Activated naive CD4-positive, alpha-beta T cell treated with anti-CD3 and anti-CD28 coated beads for 36 hours (primary cell): Measurements from ENCODE around the gene RBMS1. TPM values are rescaled to one million over a fixed set of nuclear protein-coding genes. Genes with fewer than 3 reads are reported as not detected.
A peak's percentile ranks its signal among the peaks of the same experiment; 100 is the strongest.

Experiments used
- CTCF ChIA-PET: fragments of 350-600 bp; sonication (Branson Sonifier 250); formaldehyde crosslinking; loops from one replicate; lab custom pipeline; 2021; ENCODE audit warnings: antibody characterized with exemption; lab: Charles Lee
- DNase-seq: peaks from one replicate; pipeline ENCODE4 v3.0.0-alpha.2; 2020
- H3K27ac Mint-ChIP-seq: one replicate; pipeline ENCODE4 v1.8.0; 2021; ENCODE audit warnings: mild to moderate bottlenecking, mixed read lengths
- H3K27me3 Mint-ChIP-seq: one replicate; pipeline ENCODE4 v1.8.0; 2021; ENCODE audit warnings: low read depth, mixed read lengths
- H3K36me3 Mint-ChIP-seq: one replicate; pipeline ENCODE4 v1.8.0; 2021; ENCODE audit warnings: low read depth, mixed read lengths
- H3K4me1 Mint-ChIP-seq: one replicate; pipeline ENCODE4 v1.8.0; 2021; ENCODE audit warnings: low read depth, mixed read lengths
- H3K4me3 Mint-ChIP-seq: one replicate; pipeline ENCODE4 v1.8.0; 2021; ENCODE audit warnings: mild to moderate bottlenecking, moderate library complexity, mixed read lengths
- H3K9me3 Mint-ChIP-seq: one replicate; pipeline ENCODE4 v1.8.0; 2021; ENCODE audit warnings: mixed read lengths
- intact Hi-C: fragments of 100-400 bp; cut with micrococcal nuclease; formaldehyde crosslinking; loops from one replicate; pipeline ENCODE4 v1.15.1; 2023
- total RNA-seq, 2 experiments: library from RNA; stranded (reverse); gene quantifications; one replicate each; pipeline ENCODE4 v1.2.3, GENCODE V29; 2021

Gene RBMS1
- total RNA-seq, 2 experiments from 2014 or later: 27.8 to 29.1 TPM

DNA sequence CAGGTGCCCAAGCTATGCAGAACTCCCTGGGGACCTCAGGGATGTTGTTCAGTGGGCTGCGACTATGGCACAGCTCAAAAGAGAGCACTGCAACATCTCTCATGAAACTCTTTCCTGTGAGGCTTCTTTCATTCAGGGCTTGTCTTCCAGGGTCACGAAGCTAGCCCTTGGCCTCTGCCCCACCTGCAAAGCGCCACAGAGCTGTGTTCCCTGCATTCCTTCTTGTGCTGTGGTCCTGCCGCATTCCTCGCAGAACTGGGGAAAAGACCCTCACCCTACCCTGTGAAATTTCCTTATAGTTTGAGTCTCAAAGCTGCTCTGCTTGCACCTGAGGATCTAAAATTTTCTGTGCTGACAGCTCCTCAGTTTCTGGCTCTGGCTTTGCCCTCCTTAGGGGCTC, 267.2 kb downstream of the RBMS1 start:
- Mint-ChIP-seq H3K27me3 (peaks cover 17% of the 10 kb centered on the region), H3K27ac (no peak overlapping the region), H3K9me3 (no peaks in the 10 kb centered on the region), H3K36me3 (no peaks in the 10 kb centered on the region), H3K4me1 (peaks cover 35% of the 10 kb centered on the region), H3K4me3 (no peak overlapping the region)
- intact Hi-C loops: loop anchor here (10.0 kb wide), 1 partner anchor 512 kb away; the partner anchor contains the start of gene MARCHF7
- DNase-seq: no peak
- CTCF ChIA-PET: interaction anchor here (1.5 to 1.7 kb wide), 2 partner anchors 16 to 26 kb away, joined by 4 to 10 read pairs; no protein-coding TSS in a partner anchor

DNA sequence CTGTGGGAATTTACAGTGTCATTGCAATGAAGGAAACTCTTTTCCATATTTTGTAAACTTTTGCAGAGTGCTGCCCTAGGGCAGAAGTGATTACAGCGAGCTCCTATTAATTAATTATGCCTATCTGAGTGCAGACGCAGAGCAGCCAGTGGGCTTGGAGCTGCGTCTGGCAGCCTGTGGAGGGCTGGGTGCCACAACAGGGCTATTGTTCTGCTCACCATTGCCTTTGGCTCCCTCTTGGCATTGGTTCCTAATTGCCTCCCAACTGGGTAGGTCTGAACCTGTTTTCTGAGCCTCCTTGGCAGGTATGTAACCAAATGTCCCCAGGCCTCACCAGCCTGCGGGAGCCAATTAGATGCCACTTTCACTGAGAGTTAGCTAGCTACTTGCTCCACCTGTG, 267.9 kb downstream of the RBMS1 start:
- H3K36me3 Mint-ChIP-seq: no peaks in the 10 kb centered on the region
- no peak for DNase-seq
- CTCF ChIA-PET: interaction anchor here (1.0 to 1.7 kb wide), 3 partner anchors 15 to 116 kb away, joined by 3 to 10 read pairs (median 4); no protein-coding TSS in a partner anchor
- no peak overlapping the region for H3K4me3 Mint-ChIP-seq
- no peaks in the 10 kb centered on the region for H3K9me3 Mint-ChIP-seq
- H3K27me3 Mint-ChIP-seq: peaks cover 17% of the 10 kb centered on the region
- H3K27ac Mint-ChIP-seq: no peak overlapping the region
- H3K4me1 Mint-ChIP-seq: peaks cover 42% of the 10 kb centered on the region
- intact Hi-C loops: loop anchor here (2.0 to 10.0 kb wide), 4 partner anchors 201 to 511 kb away; partner anchors contain the start of genes LY75 and MARCHF7

DNA sequence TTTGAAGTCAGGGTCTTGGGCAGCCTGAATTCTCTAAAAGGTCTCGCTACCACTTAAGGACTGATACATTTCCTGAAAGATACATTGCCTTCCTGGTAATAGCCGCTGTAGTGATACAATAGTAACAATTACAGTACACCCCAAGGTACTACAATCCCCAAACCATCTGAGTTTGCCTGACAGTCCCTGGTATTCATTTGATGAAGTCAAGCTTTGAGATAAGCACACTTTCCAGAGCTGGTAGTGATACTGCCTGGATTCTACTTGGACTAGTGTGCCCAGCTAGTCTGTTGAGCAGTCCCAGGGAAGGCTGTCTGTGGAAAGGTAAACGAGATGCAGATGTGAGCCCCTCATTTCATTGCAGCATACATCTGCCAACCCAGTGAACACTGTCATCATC, 269.1 kb downstream of the RBMS1 start:
- Mint-ChIP-seq H3K27ac (no peak overlapping the region), H3K36me3 (no peaks in the 10 kb centered on the region), H3K4me3 (no peak overlapping the region), H3K9me3 (no peaks in the 10 kb centered on the region), H3K4me1 (peaks cover 52% of the 10 kb centered on the region), H3K27me3 (peaks cover 17% of the 10 kb centered on the region)
- no peak for DNase-seq
- intact Hi-C loops: loop anchor here (1.0 to 10.0 kb wide), 16 partner anchors 15 to 942 kb away; partner anchors contain the start of genes LY75, MARCHF7 and WDSUB1
- CTCF ChIA-PET: interaction anchor here (0.7 to 1.2 kb wide), 3 partner anchors 36 to 100 kb away, joined by 3 to 4 read pairs (median 3); no protein-coding TSS in a partner anchor

DNA sequence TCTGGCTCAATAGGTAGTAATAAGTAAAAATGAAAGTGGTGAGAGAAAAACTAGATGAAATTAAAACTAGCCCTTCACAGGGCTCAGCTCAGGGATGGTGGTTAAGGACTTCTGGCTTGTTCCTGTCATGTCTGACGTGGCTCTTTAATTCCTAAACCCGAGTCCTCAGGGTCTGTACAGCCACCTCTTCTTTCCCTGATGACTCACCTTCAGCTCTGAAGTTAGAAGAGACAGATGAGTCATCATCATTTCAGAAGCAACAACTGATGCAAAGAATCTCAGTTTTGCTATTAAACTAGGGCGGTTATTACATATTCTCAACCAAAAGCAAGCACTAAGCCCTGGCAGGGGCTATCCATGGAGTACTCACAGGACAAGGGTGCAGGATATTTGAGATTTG, 269.5 kb downstream of the RBMS1 start:
- CTCF ChIA-PET: interaction anchor here (0.7 to 1.2 kb wide), 3 partner anchors 36 to 100 kb away, joined by 3 to 4 read pairs (median 3); no protein-coding TSS in a partner anchor
- Mint-ChIP-seq H3K4me3 (no peak overlapping the region), H3K36me3 (no peaks in the 10 kb centered on the region), H3K27me3 (peaks cover 17% of the 10 kb centered on the region), H3K27ac (peak overlapping the region; percentile 50), H3K9me3 (no peaks in the 10 kb centered on the region), H3K4me1 (peaks cover 52% of the 10 kb centered on the region)
- intact Hi-C loops: loop anchor here (1.0 to 10.0 kb wide), 16 partner anchors 15 to 942 kb away; partner anchors contain the start of genes LY75, MARCHF7 and WDSUB1
- peak; percentile 58 for DNase-seq

DNA sequence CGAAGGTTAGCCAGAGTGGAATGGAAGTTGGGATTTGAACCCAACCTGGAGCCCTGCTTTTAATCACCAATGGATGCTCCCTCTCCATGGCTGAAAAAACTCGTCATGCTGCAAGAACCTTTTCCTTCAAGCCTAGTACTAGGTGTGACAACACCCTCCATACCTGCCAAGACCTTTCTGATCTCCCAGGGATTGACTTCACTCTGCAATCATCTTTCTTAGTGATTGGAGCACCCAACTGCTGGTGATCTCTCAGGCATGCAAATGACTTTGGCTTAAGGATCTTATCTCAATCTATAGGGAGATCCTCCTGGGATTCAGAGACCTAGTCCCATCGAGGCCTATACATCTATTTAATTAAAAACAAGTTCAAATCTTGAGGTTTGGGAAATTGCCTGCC, 270.0 kb downstream of the RBMS1 start:
- peaks cover 17% of the 10 kb centered on the region for H3K27me3 Mint-ChIP-seq
- CTCF ChIA-PET: interaction anchor here (1.0 to 1.2 kb wide), 2 partner anchors 37 to 101 kb away, joined by 3 to 4 read pairs; no protein-coding TSS in a partner anchor
- intact Hi-C loops: loop anchor here (5.0 to 10.0 kb wide), 2 partner anchors 509 to 936 kb away; partner anchors contain the start of genes MARCHF7 and WDSUB1
- peaks cover 52% of the 10 kb centered on the region for H3K4me1 Mint-ChIP-seq
- no peak for DNase-seq
- H3K36me3 Mint-ChIP-seq: no peaks in the 10 kb centered on the region
- H3K9me3 Mint-ChIP-seq: no peaks in the 10 kb centered on the region
- H3K4me3 Mint-ChIP-seq: no peak overlapping the region
- peak overlapping the region; percentile 50 for H3K27ac Mint-ChIP-seq

DNA sequence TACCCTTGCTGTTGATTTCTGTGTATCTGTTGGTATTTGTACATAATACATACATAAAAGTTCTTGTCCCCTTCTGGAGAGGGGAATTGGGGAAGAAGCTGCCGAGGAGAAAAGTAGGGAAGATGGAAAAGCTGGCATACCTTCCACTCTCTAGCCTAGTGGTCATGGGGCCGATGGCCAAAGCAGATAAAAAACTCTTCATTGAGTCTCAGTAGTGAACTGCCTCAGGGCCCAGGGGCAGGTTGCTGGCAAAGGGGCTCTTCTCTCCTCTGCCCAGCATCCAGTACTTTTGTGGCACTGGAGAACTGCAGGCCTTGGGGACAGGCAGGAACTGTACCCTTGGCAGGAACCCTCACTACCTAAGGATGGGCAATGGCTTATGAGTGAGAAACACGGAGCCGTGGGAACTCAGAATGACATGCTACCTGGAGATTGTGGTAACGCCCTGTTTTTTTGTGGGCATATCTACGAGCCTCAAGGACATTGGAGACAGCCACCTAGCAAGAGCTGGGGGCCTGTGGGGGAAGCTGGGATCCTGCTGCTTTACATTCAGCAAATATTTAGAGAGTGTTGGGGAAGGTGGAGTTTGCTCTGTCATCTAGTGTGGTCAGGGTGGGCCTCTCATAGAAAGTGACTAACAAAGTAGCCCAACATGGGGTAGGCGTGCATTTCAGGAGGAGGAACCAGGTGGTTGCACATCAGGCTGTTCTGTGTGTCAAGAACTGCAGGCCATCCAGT, 270.9 kb downstream of the RBMS1 start:
- DNase-seq: no peak
- Mint-ChIP-seq H3K36me3 (no peaks in the 10 kb centered on the region), H3K27me3 (peaks cover 15% of the 10 kb centered on the region), H3K4me1 (peaks cover 52% of the 10 kb centered on the region), H3K4me3 (no peak overlapping the region), H3K27ac (no peak overlapping the region), H3K9me3 (no peaks in the 10 kb centered on the region)
- intact Hi-C loops: loop anchor here (5.0 to 10.0 kb wide), 2 partner anchors 508 to 935 kb away; partner anchors contain the start of genes MARCHF7 and WDSUB1
- CTCF ChIA-PET: interaction anchor here (1.1 kb wide), 1 partner anchor 99 kb away, joined by 3 read pairs; no protein-coding TSS in a partner anchor
